CD1c-positive myeloid dendritic cell (primary cell): ENCODE measurements around the gene LRRC4B.
A peak's percentile ranks its signal among the peaks of the same experiment; 100 is the strongest.
"Not testable (repeated sequence)": the region's sequence is repeated elsewhere in the genome, so short reads cannot be mapped to it uniquely, and the experiment has no call there.

Experiments
- DNase-seq: peaks from one replicate; pipeline ENCODE4 v3.0.0-alpha.2; 2016; ENCODE audit errors: extremely low spot score

Gene LRRC4B, protein sequence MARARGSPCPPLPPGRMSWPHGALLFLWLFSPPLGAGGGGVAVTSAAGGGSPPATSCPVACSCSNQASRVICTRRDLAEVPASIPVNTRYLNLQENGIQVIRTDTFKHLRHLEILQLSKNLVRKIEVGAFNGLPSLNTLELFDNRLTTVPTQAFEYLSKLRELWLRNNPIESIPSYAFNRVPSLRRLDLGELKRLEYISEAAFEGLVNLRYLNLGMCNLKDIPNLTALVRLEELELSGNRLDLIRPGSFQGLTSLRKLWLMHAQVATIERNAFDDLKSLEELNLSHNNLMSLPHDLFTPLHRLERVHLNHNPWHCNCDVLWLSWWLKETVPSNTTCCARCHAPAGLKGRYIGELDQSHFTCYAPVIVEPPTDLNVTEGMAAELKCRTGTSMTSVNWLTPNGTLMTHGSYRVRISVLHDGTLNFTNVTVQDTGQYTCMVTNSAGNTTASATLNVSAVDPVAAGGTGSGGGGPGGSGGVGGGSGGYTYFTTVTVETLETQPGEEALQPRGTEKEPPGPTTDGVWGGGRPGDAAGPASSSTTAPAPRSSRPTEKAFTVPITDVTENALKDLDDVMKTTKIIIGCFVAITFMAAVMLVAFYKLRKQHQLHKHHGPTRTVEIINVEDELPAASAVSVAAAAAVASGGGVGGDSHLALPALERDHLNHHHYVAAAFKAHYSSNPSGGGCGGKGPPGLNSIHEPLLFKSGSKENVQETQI

DNA sequence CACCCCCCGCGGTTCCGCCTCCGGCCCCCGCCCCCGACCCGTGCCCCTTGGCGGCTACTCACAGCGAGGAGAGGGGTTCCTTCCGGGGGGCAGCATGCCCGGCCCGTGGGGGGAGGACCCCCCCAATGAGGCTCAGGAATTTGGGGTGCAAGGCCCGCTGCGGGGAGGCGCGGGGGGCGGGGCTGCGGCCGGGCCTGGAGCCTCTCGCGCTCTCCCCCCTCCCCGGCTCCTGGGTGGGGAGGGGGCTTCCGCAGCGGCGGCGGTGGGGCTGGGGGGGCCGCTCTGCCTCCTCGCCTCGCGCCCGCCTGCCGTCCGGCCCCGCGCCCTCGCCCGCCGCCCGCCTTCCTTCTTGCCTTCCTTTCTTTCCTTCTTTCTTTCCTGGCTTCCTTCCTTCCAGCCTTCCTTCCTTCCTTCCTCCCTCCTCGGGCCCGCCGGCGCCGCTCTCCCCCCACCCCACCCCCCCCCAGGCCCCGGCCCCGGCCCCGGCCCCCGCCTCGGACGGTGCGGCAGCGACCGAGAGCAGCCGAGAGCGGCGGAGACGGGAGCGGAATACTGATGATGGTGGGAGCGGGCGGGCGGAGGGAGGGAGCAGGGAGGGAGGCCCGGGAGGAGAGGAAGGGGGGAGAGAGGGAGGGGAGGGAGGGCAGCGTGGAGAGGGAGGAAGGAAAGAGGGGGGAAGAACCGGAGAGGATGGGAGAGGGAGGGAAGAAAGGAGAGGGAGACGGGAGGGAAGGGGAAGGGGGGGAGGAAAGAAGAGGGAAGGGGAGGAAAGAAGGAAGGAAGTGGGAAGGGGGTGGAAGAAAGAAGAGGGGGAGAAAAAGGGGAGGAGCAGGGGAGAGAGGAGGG, at the start of gene LRRC4B:
TSS of gene LRRC4B (minus strand) at position 554 of the 846 bp plus-strand sequence. CDS start 19,597 bp downstream, outside the sequence.
- DNase-seq = no peak

DNA sequence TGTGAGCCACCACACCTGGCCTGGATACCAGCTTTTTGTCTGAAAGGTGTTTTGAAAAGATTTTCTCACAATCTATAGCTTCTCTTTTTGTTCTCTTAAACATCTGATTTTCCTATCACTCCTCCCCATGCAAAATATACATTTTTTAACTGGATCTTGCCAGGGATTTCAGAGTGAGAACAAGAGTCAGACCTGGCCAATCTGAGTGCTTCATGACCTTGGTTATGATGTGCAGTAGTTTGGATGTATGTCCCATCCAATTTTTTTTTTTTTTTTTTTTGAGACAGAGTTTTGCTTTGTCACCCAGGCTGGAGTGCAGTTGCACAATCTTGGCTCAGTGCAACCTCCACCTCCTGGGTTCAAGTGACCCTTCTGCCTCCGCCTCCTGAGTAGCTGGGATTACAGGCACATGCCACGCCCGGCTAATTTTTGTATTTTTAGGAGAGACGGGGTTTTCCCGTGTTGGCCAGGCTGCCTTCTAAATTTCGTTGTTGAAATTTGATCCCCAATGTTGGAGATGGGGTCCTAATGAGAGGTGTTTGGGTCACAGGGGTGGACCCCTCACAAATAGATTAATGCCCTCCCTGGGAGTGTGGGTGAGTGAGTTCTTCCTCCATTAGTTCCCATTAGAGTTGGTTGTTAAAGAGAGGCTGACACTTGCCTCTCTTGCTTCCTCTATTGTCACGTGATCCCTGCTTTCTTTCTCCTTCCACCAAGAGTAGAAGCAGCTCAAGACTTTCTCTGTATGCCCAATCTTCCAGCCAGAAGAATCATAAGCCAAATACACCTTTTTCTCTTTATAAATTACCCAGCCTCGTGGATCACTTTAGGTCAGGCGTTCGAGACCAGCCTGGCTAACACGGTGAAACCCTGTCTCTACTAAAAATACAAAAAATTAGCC, 44.5 kb upstream of the LRRC4B start:
- DNase-seq = not testable (repeated sequence)

DNA sequence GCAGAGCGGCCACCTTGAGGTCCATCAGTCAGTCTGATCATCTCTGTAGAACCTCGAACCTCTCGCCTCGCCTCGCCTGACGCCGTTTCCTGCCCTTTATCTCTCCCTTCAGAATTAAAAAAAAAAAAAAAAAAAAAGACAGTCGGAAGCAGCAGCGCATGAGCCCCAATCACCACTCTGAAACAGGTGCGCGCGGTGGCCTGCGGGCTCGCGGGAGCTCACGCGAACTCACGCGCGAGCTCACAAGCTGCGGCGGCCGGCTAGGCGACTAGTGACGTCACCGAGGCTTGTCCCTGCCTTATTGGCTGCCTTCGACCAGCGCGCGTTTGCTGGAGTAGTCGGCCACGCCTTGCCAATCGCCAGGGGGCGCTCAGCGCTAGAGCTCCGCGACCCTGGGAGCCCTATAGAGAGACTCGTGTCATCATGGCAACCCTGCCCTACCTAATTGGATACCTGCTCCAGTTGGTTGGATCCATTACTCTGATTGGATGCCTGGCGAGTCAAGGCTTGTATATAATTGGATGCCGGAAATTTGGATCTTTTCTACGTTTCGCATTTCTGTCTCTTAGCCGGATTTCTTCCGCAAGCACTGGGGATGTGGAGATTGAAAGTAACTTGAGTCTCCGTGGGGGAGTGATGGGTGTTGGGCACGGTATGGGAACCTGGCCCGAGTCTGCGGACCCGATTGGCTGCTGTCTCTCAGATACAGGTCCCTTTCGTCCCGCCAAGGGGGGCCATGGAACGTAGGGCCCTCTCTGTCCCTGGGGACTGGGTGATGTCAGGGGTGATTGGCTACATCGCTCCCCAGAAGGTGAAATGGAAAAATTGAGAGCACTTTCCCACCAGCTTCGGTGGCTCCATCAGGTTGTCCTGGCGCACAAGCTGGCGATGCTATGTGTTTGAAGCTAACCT, 39.9 kb upstream of the LRRC4B start:
- peak; percentile 70 for DNase-seq

DNA sequence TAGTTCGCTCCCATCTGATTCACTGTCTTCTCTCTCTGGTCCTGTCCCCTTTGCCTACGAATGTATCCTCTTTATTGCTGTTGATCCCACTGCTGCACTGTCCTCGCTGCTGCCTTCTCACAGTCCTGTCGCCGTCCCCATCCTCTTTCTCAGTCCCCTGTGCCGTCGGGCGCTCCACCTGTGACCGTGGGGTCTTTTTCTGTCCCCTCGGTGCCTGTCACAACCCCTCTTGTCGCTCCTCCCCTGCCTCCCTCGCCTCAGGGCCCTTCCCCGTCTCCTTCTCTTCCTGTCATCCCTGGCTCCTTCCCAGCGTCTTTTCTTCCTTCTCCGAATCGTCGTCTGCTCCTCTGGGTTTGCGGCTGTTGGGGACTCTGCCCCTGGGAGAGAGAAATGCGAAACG, 39.2 kb upstream of the LRRC4B start:
- no peak for DNase-seq

DNA sequence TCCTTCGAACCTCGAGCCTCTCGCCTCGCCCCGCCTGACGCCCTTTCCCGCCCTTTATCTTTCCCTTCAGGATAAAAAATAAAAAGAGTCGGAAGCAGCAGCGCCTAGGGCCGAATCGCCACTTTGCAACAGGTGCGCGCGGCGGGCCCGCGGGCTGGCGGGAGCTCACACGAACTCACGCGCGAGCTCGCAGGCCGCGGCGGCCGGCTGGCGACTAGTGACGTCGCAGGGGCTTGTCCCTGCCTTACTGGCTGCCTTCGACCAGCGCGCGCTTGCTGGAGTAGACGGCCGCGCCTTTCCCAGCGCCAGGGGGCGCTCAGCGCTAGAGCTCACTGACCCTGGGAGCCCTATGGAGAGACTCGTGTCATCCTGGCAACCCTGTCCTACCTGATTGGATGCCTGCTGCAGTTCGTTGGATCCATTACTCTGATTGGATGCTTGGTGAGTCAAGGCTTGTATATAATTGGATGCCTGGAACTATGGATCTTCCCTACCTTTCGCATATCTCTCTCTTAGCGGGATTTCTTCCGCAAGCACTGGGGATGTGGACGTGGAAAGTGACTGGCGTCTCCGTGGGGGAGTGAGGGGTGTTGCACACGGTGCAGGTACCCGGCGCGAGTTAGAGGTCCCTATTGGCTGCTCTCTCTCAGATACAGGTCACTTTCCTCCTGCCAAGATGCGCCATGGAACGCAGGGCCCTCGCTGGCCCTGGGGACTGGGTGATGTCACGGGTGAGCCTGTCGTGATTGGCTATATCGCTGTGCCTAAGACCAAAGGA, 38.0 kb upstream of the LRRC4B start:
- not testable (repeated sequence) for DNase-seq

DNA sequence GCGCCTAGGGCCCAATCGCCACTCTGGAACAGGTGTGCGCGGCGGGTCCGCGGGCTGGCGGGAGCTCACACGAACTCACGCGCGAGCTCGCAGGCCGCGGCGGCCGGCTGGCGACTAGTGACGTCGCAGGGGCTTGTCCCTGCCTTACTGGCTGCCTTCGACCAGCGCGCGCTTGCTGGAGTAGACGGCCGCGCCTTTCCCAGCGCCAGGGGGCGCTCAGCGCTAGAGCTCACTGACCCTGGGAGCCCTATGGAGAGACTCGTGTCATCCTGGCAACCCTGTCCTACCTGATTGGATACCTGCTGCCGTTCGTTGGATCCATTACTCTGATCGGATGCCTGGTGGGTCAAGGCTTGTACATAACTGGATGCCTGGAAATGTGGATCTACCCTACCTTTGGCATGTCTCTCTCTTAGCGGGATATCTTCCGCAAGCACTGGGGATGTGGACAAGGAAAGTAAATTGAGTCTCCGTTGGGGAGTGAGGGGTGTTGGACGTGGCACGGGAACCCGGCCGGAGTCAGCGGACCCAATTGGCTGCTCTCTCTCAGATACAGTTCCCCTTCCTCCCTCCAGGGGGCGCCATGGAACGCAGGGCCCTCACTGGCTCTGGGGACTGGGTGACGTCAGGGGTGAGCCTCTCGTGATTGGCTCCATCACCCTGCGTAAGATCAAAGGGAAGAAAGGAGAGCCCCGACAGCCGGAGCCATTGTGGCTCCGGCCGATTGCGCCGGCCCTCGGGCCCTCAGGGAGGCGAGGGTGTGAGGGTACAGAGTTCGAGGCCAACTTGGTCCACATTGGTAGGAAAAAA, 36.2 kb upstream of the LRRC4B start:
- not testable (repeated sequence) for DNase-seq

DNA sequence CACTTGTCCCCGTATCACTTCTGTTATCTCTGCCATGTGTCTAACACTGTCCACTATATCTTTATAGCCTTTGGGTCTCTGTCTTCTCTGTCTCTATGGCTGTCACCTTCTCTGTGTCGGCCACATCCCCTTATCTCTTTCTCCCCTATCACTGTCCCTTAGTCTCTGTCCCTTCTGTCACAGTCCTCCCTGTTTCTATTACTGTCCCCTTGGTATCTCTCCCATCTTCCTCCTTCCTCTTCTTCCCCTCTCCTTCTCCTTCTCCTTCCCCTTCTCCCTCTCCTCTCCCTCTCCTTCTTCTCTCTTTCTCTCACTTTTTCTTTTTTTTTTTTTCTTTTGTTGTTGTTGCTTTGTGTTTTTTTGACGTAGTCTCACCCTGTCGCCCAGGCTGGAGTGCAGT, 34.7 kb upstream of the LRRC4B start:
- DNase-seq = no peak

DNA sequence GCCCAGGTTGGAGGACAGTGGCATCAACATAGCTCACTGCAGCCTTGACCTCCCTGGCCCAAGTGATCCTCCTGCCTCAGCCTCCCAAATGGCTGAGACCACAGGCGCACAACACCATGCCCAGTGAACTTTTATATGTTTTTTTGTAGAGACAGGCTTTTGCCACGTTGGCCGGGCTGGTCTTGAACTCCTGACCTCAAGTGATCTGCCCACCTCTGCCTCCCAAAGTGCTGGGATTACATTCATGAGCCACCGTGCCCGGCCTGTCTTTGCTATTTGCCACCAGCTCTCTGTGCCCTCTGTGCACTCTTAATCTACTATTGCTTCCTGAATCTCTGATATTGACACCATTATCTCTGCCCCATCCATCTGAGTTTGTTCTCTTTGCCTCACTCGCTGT, 34.3 kb upstream of the LRRC4B start:
- DNase-seq = no peak

DNA sequence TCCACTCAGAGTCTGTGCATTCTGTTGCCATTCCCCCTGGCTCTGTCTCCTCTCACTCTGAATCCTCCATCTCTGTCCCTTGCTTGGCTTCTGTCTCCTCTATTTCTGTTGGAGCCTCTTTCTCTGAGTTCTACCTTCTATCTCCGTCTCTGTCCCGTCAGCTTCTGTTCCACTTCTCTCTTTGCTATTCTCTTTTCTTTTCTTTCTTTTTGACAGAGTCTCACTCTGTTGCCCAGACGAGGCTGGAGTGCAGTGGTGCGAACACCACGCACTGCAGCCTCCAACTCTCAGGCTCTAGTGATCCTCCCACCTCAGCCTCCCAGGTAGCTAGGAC, 33.8 kb upstream of the LRRC4B start:
- DNase-seq = no peak

DNA sequence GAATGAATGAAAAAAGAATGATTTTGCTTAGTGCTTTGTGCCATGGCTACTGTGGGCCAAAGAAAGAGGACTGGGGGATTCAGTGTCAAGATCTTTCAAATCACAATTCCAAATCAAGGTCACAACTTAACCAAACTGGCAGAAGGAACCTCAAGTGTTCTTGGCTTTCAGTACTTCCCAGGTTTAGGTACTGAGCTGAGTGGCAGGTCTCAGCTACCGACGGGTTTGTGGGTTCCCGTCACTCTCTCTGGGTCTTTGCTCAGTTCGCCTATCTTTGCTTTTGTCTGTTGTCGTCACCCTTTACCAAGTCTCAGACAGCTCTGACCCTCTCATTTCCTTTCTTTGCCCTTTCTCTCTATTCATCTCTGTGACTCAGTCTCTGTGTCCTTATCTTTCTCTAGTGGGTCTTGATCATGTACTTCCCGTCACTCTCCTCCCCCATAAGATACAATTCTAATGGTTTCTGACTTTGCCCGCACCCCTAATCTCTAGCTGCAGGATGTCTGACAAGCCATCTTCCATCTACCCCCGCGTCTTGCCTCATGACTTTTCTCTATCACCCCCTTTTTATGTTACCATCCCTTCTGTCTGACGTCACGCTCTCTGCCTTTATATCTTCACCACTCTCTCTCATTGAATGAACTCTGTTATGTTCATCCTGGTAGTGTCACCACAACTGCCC, 33.3 kb upstream of the LRRC4B start:
- no peak for DNase-seq

DNA sequence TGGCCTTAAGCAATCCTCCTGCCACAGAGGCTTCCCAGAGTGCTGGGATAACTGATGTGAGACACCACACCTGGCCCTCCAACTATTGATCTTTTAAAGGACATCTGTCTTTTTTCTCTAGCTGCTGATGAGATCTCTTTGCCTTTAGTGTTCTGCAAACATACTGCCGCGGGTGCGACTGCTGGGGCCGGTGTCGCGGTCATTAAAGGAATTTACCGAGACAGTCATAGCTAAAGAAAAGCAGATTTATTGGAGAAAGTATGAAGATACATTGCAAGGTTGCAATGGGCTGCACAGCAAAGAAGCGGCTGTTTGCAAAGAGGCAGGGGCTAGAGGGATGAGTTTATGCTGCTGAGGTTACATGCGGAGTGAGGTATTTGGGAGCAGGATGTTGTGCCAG, 31.2 kb upstream of the LRRC4B start:
- no peak for DNase-seq

DNA sequence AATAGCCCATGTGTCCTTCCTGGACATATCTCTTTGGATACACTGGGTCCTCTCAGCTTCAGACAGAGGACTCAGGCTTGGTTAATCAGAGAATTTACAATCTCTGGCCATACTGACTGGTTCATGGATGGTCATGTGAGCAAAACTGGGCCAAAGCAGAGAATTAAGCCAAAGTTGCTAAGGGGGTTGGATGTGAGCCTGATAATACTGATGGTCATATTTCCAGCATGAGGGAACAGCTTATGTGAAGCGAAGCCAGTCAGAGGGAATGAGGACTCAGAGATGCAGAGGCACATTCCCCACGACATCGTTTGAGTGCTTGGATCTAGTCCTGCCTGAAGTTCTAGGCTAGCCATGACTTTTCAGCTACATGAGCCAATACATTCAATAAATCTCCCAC, 22.0 kb upstream of the LRRC4B start:
- DNase-seq = no peak

DNA sequence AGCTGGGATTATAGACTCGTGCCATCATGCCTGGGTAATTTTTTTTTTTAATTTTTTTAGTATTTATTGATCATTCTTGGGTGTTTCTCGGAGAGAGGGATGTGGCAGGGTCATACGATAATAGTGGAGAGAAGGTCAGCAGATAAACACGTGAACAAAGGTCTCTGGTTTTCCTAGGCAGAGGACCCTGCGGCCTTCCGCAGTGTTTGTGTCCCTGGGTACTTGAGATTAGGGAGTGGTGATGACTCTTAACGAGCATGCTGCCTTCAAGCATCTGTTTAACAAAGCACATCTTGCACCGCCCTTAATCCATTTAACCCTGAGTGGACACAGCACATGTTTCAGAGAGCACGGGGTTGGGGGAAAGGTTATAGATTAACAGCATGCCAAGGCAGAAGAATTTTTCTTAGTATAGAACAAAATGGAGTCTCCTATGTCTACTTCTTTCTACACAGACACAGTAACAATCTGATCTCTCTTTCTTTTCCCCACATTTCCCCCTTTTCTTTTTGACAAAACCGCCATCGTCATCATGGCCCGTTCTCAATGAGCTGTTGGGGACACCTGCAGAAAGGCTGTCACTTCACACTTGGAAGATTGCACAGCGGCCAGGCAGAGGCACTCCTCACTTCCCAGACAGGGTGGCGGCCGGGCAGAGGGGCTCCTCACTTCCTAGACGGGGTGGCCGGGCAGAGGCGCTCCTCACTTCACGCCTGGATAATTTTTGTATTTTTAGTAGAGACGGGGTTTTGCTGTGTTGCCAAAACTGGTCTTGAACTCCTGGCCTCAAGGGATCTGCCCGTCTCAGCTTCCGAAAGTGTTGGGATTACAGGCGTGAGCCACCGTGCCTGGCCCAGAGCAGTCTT, 13.8 kb upstream of the LRRC4B start:
- DNase-seq = not testable (repeated sequence)

DNA sequence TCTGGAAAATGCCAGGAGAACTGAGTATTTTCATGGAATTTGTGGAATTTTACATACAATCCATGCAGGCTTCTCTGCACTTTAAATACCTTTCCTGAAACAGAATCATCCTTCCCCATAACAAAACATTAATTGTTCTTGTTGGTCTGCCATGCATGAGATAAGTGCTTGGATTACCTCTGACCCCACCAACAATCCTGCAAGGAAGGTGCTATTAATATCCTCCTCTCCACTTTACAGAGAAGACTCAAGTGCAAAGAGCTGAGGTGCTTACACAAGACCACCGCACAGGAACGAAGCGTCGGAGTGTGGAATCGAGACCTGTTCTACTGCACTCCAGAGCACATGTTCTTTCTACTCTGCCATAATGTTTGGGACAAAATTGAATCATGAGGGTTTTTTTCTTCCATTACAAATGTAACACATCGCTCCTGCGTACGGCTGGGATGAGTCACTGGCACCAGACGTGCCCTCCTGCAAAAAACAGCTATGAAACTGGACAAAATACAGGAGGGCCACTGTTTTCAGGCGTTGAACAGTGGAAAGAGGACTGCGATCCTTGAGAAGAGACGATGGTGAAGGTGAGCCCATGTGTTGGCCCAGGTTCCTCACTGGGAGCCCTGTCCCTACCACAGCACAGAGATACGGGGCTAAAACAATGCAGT, 12.9 kb upstream of the LRRC4B start:
- no peak for DNase-seq

DNA sequence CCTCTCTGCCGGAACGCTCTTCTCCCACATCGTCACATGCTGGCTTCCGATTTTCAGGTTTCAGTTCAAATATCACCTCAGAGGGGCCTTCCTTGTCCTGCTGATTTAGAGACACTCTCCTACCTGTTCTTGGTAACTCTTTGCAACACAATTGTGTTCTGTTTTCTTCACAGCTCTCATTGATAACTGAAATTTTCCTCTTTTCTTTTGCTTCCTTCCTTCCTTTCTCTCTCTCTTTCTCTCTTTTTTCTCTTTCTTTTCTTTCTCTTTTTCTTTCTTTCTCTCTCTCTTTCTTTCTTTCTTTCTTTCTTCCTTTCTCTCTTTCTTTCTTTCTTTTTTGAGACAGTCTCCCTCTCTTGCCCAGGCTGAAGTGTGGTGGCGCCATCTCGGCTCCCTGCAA, 12.0 kb upstream of the LRRC4B start:
- DNase-seq = no peak

DNA sequence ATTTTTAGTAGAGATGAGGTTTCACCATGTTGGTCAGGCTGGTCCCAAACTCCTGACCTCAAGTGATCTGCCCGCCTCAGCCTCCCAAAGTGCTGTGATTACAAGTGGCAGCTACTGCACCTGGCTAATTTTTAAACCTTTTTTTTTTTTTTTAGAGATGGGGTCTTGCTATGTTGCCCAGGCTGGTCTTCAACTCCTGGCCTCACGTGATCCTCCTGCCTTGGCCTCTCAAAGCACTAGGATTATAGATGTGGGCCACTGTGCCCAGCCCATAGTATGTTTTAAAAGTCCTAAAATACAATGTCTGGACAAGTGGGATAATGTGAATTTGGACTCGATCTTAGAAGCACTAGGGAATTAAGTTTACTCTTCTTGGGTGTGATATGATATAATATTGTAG, 8.5 kb upstream of the LRRC4B start:
- DNase-seq = not testable (repeated sequence)
